ENCODE results near the gene ARID3C.

The ARID3C gene

DNA sequence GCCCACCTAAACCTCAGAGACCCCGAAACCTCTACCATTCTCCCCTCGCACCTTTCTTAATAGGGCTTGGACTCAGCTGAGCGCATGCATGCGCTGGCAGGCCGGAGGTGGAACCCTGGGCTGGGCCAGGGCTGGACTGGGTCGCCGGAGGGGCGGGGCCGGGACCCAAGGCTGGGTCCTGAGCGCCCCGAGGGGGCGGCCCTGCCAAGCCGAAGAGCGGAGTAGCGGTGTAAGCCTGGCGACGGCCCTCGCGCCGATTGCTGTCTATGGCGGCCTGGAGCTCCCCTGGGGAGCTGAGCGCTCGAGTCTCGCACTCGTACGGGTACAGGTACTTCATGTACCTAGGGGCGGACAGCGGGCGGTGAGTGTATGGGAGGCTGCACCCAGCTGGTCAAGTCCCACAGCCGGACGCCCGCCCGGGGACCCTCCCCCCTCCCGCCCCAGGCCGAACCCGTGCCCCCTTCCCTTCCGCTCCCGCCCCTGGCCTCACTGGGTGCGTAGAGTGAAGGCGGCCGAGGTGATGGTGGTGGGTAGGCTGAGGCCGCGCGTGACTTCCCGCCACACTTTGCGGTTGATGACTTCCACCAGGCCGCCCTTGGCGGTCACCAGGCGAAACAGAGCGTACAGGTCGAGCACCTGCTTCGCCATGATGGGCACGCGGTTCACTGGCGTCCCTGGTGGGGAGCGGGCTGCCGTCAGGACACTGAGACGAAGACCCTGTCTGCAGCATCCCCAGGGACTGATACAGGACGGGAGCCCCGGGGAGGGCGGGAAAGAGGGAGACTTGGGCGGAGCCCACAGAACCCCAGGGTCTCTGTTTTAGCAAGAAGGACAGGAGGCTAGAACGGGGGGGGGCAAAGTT lies 5.3 kb downstream of the ARID3C start:
- Histone ChIP-seq H3K4me1 (ENCODE audit: insufficient read depth, low read length) (peaks cover 11% of the 10 kb centered on the region; the same call in 1 of the 2 replicates), H3K27me3 (ENCODE audit: insufficient read depth, low read length) (peaks cover 75% of the 10 kb centered on the region), H3K9me3 (ENCODE audit: insufficient read depth, low read depth, low read length) (no peaks in the 10 kb centered on the region), H3K36me3 (ENCODE audit: insufficient read depth, low read length) (no peaks in the 10 kb centered on the region), H3K27ac (ENCODE audit: low read depth, low read length) (no peak overlapping the region), H3K9ac (ENCODE audit: low read depth, low read length) (no peak overlapping the region), H3K4me3 (ENCODE audit: low read length) (no peak overlapping the region)
- 92% methylated on average over 62 of the region's 63 CpGs for WGBS

DNA sequence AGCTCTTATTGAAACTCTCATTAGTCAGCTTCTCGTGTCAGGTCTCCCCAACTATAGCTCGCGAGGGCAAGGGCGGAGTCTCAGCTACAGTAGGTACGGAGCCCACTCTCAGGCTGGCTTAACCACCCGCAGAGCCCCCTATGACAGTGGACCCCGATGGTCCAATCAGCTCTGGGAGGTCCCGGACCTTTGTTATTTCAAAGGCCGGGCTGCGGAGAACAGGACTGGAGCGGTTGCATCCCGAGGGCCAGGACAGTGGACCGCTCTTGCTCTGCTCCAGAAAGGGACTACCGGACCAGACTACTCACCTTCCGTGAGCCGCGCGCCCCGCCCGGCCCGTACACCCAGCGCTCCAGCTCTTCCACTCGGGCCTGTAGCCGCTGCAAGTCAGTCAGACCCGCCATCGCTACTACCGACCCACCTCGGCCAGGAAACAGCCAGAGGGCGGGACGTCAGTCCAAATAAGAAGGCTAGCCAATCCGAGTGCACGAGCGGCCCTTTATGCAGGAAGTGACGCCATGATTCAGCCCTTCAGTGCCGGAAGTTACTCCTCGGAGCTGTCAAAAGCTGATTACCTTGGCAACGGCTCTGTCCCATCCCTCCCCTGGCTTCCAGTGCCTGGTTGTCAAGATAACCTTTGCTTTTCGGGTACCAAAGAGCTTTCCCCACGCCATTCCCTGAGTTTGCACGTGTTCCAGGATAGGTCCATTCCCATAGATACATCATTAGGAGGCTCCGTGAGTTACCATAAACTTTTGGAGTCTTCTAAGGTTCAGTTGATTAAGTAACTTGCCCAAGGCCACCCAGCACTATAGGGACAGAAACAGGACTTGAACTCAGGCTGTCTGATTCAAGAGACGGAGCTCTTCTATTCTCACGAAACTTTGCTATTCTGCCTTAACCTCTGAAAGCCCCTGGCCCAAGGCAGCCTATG lies 8.5 kb downstream of the ARID3C start, which contains the start of gene DCTN3:
Gene DCTN3, minus strand, starts transcription at position 435 of the 934 bp plus-strand sequence. Its CDS starts 31 bp downstream, at position 404.
- 0 out of 2 replicates have a peak, but pooled peaks cover 8% of the 10 kb centered on the region for H3K36me3 ChIP-seq (ENCODE audit: insufficient read depth, low read length)
- H3K4me3 ChIP-seq (ENCODE audit: low read length), result peak within 1 kb of the TSS; percentile 70
- H3K9me3 ChIP-seq (ENCODE audit: insufficient read depth, low read depth, low read length), result no peaks in the 10 kb centered on the region
- peaks cover 43% of the 10 kb centered on the region for H3K27me3 ChIP-seq (ENCODE audit: insufficient read depth, low read length)
- H3K9ac ChIP-seq (ENCODE audit: low read depth, low read length), result peak within 1 kb of the TSS; percentile 27
- 6% methylated on average over 43 of the region's 43 CpGs for WGBS
- H3K4me1 ChIP-seq (ENCODE audit: insufficient read depth, low read length), result peaks cover 11% of the 10 kb centered on the region; the same call in 1 of the 2 replicates
- no peak within 1 kb of the TSS for H3K27ac ChIP-seq (ENCODE audit: low read depth, low read length)

- Histone ChIP-seq H3K4me3 (ENCODE audit: low read length) (no peak overlapping the region), H3K9ac (ENCODE audit: low read depth, low read length) (no peak overlapping the region), H3K9me3 (ENCODE audit: insufficient read depth, low read depth, low read length) (no peaks in the 10 kb centered on the region), H3K27ac (ENCODE audit: low read depth, low read length) (no peak overlapping the region), H3K36me3 (ENCODE audit: insufficient read depth, low read length) (0 out of 2 replicates have a peak, but pooled peaks cover 8% of the 10 kb centered on the region), H3K27me3 (ENCODE audit: insufficient read depth, low read length) (peaks cover 14% of the 10 kb centered on the region), H3K4me1 (ENCODE audit: insufficient read depth, low read length) (peaks cover 5% of the 10 kb centered on the region; the same call in 1 of the 2 replicates)
- 69% methylated on average over 2 of the region's 2 CpGs for WGBS
These were observed 13.7 kb downstream of the ARID3C start for GRCh38 chr9:34615132-34615531.

GRCh38 chr9:34612788-34613390 lies 16.0 kb downstream of the ARID3C start:
- Histone ChIP-seq H3K9ac (ENCODE audit: low read depth, low read length) (no peak overlapping the region), H3K27ac (ENCODE audit: low read depth, low read length) (no peak overlapping the region), H3K4me3 (ENCODE audit: low read length) (peak overlapping the region; percentile 89), H3K27me3 (ENCODE audit: insufficient read depth, low read length) (peaks cover 9% of the 10 kb centered on the region), H3K36me3 (ENCODE audit: insufficient read depth, low read length) (0 out of 2 replicates have a peak, but pooled peaks cover 8% of the 10 kb centered on the region), H3K9me3 (ENCODE audit: insufficient read depth, low read depth, low read length) (no peaks in the 10 kb centered on the region), H3K4me1 (ENCODE audit: insufficient read depth, low read length) (0 out of 2 replicates have a peak, but pooled peaks cover 5% of the 10 kb centered on the region)
- WGBS, result 6% methylated on average over 15 of the region's 15 CpGs

DNA sequence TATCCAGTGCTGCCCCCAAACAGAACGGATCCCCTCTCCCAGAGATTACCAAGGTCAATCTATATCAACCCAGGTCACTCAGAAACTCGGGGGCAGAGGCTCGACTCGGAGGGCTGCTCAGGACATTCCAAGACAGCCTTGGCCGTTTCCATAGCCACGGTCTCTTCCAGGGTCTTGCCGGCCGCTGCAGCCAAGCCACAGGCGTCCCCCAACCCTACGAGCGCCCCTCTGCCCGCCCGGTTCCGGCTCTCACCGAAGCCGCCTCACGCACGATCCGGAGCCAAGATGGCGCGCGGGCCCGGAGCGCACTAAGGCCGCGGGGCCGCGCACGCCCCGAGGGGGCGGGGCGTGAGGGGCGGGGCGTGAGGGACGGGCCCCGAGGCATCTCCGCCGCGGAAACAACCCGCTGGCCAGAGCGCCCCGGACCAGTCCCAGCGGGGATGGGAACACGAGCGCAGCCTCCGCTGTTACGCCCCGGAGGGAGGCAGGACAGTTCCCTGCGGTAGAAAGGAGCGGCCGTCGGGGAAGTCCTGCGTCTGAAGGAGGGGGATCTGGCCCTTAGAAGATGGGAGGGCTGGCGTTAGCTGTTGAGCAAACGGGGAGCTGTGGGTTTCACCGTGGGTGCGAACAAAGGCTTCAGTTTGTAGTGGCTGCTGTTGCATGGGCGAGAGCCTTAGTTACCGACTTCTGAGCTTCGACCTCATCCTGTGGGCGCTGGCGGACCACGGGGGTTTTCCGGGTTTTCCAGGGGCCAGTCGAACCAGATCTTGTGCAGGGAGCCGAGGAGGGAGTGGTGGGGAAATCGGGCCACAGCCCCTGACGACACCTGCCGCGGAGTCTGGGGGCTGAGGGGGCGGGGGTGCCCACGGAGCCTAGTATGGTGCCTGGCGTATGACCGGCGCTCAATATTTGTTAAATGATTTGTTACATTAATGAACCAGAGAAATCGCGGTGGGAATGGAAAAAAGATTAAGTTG lies 16.8 kb downstream of the ARID3C start, which contains the start of gene RPP25L:
Gene RPP25L, minus strand, starts transcription at position 287 of the 977 bp plus-strand sequence. CDS start 801 bp downstream, outside the sequence.
- 2% methylated on average over 77 of the region's 77 CpGs for WGBS
- 0 out of 2 replicates have a peak, but pooled peaks cover under 1% of the 10 kb centered on the region for H3K36me3 ChIP-seq (ENCODE audit: insufficient read depth, low read length)
- peak within 1 kb of the TSS; percentile 91 for H3K9ac ChIP-seq (ENCODE audit: low read depth, low read length)
- no peaks in the 10 kb centered on the region for H3K9me3 ChIP-seq (ENCODE audit: insufficient read depth, low read depth, low read length)
- peaks cover 9% of the 10 kb centered on the region for H3K27me3 ChIP-seq (ENCODE audit: insufficient read depth, low read length)
- peak within 1 kb of the TSS; percentile 54 for H3K27ac ChIP-seq (ENCODE audit: low read depth, low read length)
- 0 out of 2 replicates have a peak, but pooled peaks cover 5% of the 10 kb centered on the region for H3K4me1 ChIP-seq (ENCODE audit: insufficient read depth, low read length)
- H3K4me3 ChIP-seq (ENCODE audit: low read length), result peak within 1 kb of the TSS; percentile 89

DNA sequence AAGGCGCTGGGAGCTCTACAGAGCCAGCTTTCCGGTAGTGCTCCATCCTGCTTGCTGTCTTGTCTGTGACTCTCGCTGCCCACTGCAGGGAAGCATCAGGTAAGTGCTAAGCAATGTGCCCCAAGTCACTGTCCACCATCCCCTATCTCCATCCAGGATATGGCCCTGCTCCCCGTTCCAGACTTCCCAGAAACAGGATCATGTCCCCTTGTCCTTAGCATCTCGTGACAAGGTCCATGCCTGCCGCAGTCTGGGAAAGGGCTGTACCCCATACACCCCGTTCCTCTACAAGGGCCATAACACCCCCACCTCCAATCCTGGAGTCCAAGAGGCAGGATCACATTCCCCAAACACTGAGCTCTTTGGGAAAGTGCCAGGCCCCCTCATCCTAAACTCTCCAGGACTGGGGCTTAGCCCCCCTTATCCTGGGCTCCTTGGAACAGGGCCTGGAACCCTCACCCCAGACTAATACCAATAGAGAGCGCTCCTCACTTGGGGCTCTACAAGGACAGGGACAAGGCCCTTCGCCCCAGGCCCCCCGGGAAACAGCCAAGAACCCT lies 17.5 kb downstream of the ARID3C start:
- H3K9me3 ChIP-seq (ENCODE audit: insufficient read depth, low read depth, low read length), result no peaks in the 10 kb centered on the region
- H3K36me3 ChIP-seq (ENCODE audit: insufficient read depth, low read length), result no peaks in the 10 kb centered on the region
- H3K9ac ChIP-seq (ENCODE audit: low read depth, low read length), result peak overlapping the region; percentile 91
- 0 out of 2 replicates have a peak, but pooled peaks cover 5% of the 10 kb centered on the region for H3K4me1 ChIP-seq (ENCODE audit: insufficient read depth, low read length)
- H3K4me3 ChIP-seq (ENCODE audit: low read length), result peak overlapping the region; percentile 89
- H3K27me3 ChIP-seq (ENCODE audit: insufficient read depth, low read length), result peaks cover 9% of the 10 kb centered on the region
- H3K27ac ChIP-seq (ENCODE audit: low read depth, low read length), result peak overlapping the region; percentile 54
- WGBS, result 57% methylated on average over 10 of the region's 10 CpGs

DNA sequence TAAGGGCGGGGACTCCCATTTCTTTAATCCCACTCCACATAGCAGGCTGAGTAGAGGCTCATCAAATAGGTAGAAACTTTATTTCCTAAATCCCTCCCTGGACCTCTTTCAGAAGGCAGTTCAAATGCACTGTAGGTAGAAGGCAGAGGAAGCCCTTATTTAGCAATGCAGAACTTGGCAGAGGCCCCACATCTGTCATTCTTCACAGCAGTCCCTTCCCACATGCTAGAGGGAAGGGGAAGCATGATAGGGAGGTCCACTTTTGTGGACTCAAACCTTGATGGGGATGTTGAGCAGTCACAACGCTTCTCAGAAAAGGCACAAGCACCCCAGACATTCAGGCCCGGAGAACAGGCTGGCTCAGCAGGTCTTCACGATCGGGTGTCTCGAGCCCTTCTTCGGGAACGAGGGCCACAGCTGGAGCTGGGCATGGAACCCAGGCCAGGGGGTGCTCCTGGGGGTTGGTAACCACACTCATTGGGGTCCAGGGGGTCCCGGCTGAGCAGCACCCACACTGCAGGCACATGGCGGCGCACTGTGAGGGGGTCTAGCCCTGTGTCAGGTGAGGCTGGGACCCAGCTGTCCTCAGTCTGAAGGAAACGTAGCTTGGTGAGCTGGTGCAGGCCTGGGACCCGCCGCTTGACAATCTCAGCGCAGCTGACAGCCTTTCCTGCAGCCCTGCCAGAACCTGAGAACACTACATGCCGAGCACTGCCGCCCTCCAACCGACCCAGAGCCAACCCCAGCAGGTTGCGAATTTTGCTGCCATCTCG lies 18.2 kb downstream of the ARID3C start:
- Histone ChIP-seq H3K9me3 (ENCODE audit: insufficient read depth, low read depth, low read length) (no peaks in the 10 kb centered on the region), H3K36me3 (ENCODE audit: insufficient read depth, low read length) (no peaks in the 10 kb centered on the region), H3K4me3 (ENCODE audit: low read length) (peak overlapping the region; percentile 89), H3K9ac (ENCODE audit: low read depth, low read length) (no peak overlapping the region), H3K4me1 (ENCODE audit: insufficient read depth, low read length) (0 out of 2 replicates have a peak, but pooled peaks cover 5% of the 10 kb centered on the region), H3K27me3 (ENCODE audit: insufficient read depth, low read length) (peaks cover 11% of the 10 kb centered on the region), H3K27ac (ENCODE audit: low read depth, low read length) (no peak overlapping the region)
- WGBS, result 91% methylated on average over 20 of the region's 20 CpGs

GRCh38 chr9:34607331-34607730 lies 21.5 kb downstream of the ARID3C start:
- 60% methylated on average over 2 of the region's 2 CpGs for WGBS
- no peak overlapping the region for H3K4me3 ChIP-seq (ENCODE audit: low read length)

GRCh38 chr9:34606905-34607304 lies 22.0 kb downstream of the ARID3C start:
- 88% methylated on average over 3 of the region's 3 CpGs for WGBS
- no peak overlapping the region for H3K9ac ChIP-seq (ENCODE audit: low read depth, low read length)
- no peaks in the 10 kb centered on the region for H3K9me3 ChIP-seq (ENCODE audit: insufficient read depth, low read depth, low read length)
- 0 out of 2 replicates have a peak, but pooled peaks cover 8% of the 10 kb centered on the region for H3K4me1 ChIP-seq (ENCODE audit: insufficient read depth, low read length)
- H3K27me3 ChIP-seq (ENCODE audit: insufficient read depth, low read length), result peaks cover 6% of the 10 kb centered on the region; the same call in 1 of the 2 replicates
- no peak overlapping the region for H3K4me3 ChIP-seq (ENCODE audit: low read length)
- H3K27ac ChIP-seq (ENCODE audit: low read depth, low read length), result no peak overlapping the region
- no peaks in the 10 kb centered on the region for H3K36me3 ChIP-seq (ENCODE audit: insufficient read depth, low read length)

More at GRCh38 chr9:34607331-34607730, 21.5 kb downstream of the ARID3C start:
- no peak overlapping the region for H3K9ac ChIP-seq (ENCODE audit: low read depth, low read length)
- 0 out of 2 replicates have a peak, but pooled peaks cover 5% of the 10 kb centered on the region for H3K4me1 ChIP-seq (ENCODE audit: insufficient read depth, low read length)
- H3K36me3 ChIP-seq (ENCODE audit: insufficient read depth, low read length), result no peaks in the 10 kb centered on the region
- no peaks in the 10 kb centered on the region for H3K9me3 ChIP-seq (ENCODE audit: insufficient read depth, low read depth, low read length)
- peaks cover 7% of the 10 kb centered on the region for H3K27me3 ChIP-seq (ENCODE audit: insufficient read depth, low read length)
- H3K27ac ChIP-seq (ENCODE audit: low read depth, low read length), result no peak overlapping the region

Data from HUES64 (cell line).